DND-41 (cell line): Measurements from ENCODE around the gene MRPL53.

Experiments used
- CTCF ChIP-seq: IDR thresholded peaks from 2 replicates; pipeline ENCODE4 v1.5.1; 2012; ENCODE audit warnings: borderline replicate concordance, low read length, moderate library complexity, mild to moderate bottlenecking; ENCODE audit not compliant: poor library complexity, severe bottlenecking; ENCODE audit errors: extremely low read depth
- EZH2 ChIP-seq: IDR thresholded peaks from 3 replicates; pipeline ENCODE4 v1.6.1; 2012; ENCODE audit warnings: borderline replicate concordance, low read depth, mild to moderate bottlenecking, moderate library complexity, low read length, inconsistent platforms; ENCODE audit not compliant: severe bottlenecking

GRCh38 chr2:74481431-74481830 lies 9.0 kb upstream of the MRPL53 start:
- TF ChIP-seq EZH2 (no peak), CTCF (no peak)
